SK-N-MC (cell line): ENCODE measurements around the gene THYN1.

Experiments used
- EZH2 ChIP-seq: fragments of 200-600 bp; sonication (generic); IDR thresholded peaks from one replicate; pipeline ENCODE4 v1.6.1; 2017; ENCODE audit warnings: antibody characterized with exemption
- FOXP2 ChIP-seq: optimal IDR thresholded peaks from 2 replicates; pipeline ENCODE3; 2011; ENCODE audit warnings: mild to moderate bottlenecking, moderate library complexity; ENCODE audit not compliant: insufficient read depth; ENCODE audit errors: extremely low read length, control extremely low read depth
- POLR2AphosphoS5 ChIP-seq: IDR thresholded peaks from 2 replicates; pipeline ENCODE4 v1.6.1; 2012; ENCODE audit warnings: mild to moderate bottlenecking, low read depth, low read length, borderline replicate concordance

- TF ChIP-seq POLR2AphosphoS5 (no peak), EZH2 (no peak), FOXP2 (no peak)
Observed at GRCh38 chr11:134226806-134227325, 26.3 kb downstream of the THYN1 start.
